Spinal cord (tissue), 10 donors: ENCODE data around the gene ZNF133. TPM values are rescaled to one million over a fixed set of nuclear protein-coding genes. Genes with fewer than 3 reads are reported as not detected.
"Not testable (repeated sequence)": the region's sequence is repeated elsewhere in the genome, so short reads cannot be mapped to it uniquely, and the experiment has no call there.

ENCODE experiments used
- DNase-seq, 6 donors: peaks; one replicate each; pipeline versions ENCODE4 v3.0.0 to v3.0.0-alpha.2; 2013 to 2015; ENCODE audit warnings: low spot score in 6 of 6, low read depth in 4 of 6
- H3K27ac ChIP-seq: one replicate; pipeline ENCODE4 v1.5.1; 2013; ENCODE audit warnings: low read depth, low read length, control low read depth
- H3K27me3 ChIP-seq: one replicate; pipeline ENCODE4 v1.6.1; 2013; ENCODE audit warnings: low read length; ENCODE audit not compliant: control insufficient read depth, insufficient read depth
- H3K36me3 ChIP-seq: one replicate; pipeline ENCODE4 v1.6.1; 2013; ENCODE audit warnings: low read length; ENCODE audit not compliant: control insufficient read depth, insufficient read depth
- H3K4me1 ChIP-seq: one replicate; pipeline ENCODE4 v1.6.1; 2013; ENCODE audit warnings: low read length; ENCODE audit not compliant: control insufficient read depth, insufficient read depth
- H3K4me3 ChIP-seq: one replicate; pipeline ENCODE4 v1.5.1; 2013; ENCODE audit warnings: low read depth, low read length, control low read depth
- H3K9me3 ChIP-seq: one replicate; pipeline ENCODE4 v1.6.1; 2013; ENCODE audit warnings: low read length; ENCODE audit not compliant: control insufficient read depth, insufficient read depth
- WGBS: methylation state at CpG from one replicate; pipeline ENCODE4 v1.1.5; 2013; ENCODE audit warnings: missing lambda C conversion rate; ENCODE audit not compliant: insufficient coverage; 5-methylcytosine and 5-hydroxymethylcytosine counted together
- polyA plus RNA-seq, 2 donors: library from polyadenylated mRNA; unstranded; fragments of 120-200 nt; gene quantifications; one replicate each; pipeline ENCODE4 v1.2.1, GENCODE V29; 2013; ENCODE audit not compliant: insufficient read length in 2 of 2
- total RNA-seq, 2 donors: library from RNA; depleted of rRNA in 1 of 2; stranded (reverse); fragments of 120-200 nt in 1 of 2; fragments of >200 nt in 1 of 2; gene quantifications; one replicate each; pipeline versions ENCODE4 v1.2.3 to v1.2.4, GENCODE V29; 2013 to 2014
- donor health status: healthy.

ZNF133 gene
- total and polyA plus RNA-seq, 4 donors, result 24.2 to 36.4 (median 28.6) TPM

DNA sequence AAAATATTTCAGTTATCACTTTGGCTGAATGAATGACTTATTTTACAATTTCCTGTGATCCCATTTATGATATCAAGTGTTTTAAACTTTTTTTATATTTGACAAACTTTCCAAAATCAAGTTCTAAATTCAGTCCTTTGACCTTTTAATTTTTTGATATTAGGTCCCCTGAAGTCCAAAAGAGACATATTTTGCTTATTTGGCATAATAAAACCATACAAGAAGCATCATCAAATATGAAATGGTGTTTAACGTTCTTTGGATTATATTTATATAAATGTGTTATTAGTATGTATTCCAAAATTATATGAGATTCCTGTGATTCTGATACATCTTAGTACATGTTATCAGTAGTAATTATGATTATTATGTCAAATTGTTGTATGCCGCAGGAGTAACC, 38.7 kb downstream of the ZNF133 start:
- Histone ChIP-seq H3K27ac (no peak overlapping the region), H3K27me3 (no peaks in the 10 kb centered on the region), H3K4me1 (no peaks in the 10 kb centered on the region), H3K4me3 (no peak overlapping the region), H3K9me3 (peaks cover 17% of the 10 kb centered on the region), H3K36me3 (no peaks in the 10 kb centered on the region)
- DNase-seq, result no peak
- no CpG with 5 or more reads among the region's 2 CpGs for WGBS

DNA sequence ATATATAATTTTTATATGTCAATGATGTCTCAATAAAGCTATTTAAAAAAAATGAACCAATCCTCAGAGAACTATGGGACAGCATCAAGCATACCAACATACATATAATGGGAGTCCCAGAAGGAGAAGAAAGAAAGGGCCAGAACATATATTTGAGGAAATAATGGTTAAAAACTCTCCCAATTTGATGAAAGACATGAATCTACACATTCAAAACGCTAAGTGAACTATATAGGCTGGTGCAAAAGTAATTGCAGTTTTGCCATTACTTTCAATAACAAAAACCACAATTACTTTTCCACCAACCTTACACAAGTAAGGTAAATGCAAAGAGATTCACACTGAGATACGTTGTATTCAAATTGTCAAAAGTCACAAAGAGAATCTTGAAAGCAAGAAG, 43.4 kb downstream of the ZNF133 start:
- DNase-seq, result no peak
- no peak overlapping the region for H3K4me3 ChIP-seq
- H3K9me3 ChIP-seq, result peaks cover 20% of the 10 kb centered on the region
- no peaks in the 10 kb centered on the region for H3K27me3 ChIP-seq
- no peaks in the 10 kb centered on the region for H3K4me1 ChIP-seq
- no peak overlapping the region for H3K27ac ChIP-seq
- no peaks in the 10 kb centered on the region for H3K36me3 ChIP-seq
- no CpG with 5 or more reads among the region's 2 CpGs for WGBS

DNA sequence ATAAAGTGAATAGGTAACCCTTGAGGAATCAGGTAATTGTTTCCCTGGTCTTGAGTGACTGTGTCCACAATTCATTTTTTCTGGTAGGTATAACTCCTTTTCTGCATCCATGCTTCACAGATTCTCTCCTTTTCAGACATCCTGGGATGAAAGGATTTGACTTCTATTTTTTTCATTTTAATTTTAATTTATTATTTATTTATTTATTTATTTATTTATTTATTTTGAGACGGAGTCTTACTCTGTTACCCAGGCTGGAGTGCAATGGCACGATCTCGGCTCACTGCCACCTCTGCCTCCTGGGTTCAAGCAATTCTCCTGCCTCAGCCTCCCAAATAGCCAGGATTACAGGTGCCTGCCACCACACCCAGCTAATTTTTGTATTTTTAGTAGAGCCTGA, 61.4 kb downstream of the ZNF133 start:
- DNase-seq, H3K27ac ChIP-seq, H3K4me1 ChIP-seq, H3K36me3 ChIP-seq, H3K4me3 ChIP-seq, H3K9me3 ChIP-seq, H3K27me3 ChIP-seq: not testable (repeated sequence)
- 50% methylated on average over 2 of the region's 3 CpGs for WGBS

DNA sequence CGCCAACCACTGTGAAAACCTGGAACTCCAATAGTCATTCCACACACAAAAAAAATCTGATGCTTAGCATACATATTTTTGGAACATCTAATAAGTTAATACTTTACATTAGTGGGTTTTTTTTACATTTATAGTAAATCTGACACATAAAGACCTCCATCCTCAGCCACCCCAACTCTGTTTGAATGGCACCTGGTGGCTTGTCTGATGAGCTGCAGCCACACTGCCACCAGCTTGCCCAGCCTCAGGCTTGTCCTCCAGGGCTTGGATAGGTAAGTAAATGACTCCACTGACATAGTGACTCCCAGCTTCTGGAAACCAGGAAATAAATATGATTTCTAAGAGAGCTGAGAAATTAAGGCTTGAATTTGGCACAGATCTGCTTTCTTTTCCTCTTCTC, 71.5 kb downstream of the ZNF133 start:
- H3K36me3 ChIP-seq, result no peaks in the 10 kb centered on the region
- WGBS, result no CpG with 5 or more reads among the region's 1 CpG
- DNase-seq, result no peak
- H3K27me3 ChIP-seq, result no peaks in the 10 kb centered on the region
- no peaks in the 10 kb centered on the region for H3K9me3 ChIP-seq
- no peak overlapping the region for H3K4me3 ChIP-seq
- no peaks in the 10 kb centered on the region for H3K4me1 ChIP-seq
- H3K27ac ChIP-seq, result no peak overlapping the region

- DNase-seq, result no peak
Measured at GRCh38 chr20:18360635-18361034, 72.3 kb downstream of the ZNF133 start.

GRCh38 chr20:18361678-18362077, 73.4 kb downstream of the ZNF133 start:
- no peaks in the 10 kb centered on the region for H3K36me3 ChIP-seq
- no peak overlapping the region for H3K4me3 ChIP-seq
- WGBS, result 100% methylated on average over 1 of the region's 1 CpG
- DNase-seq, result no peak
- no peaks in the 10 kb centered on the region for H3K4me1 ChIP-seq
- no peak overlapping the region for H3K27ac ChIP-seq
- no peaks in the 10 kb centered on the region for H3K9me3 ChIP-seq
- no peaks in the 10 kb centered on the region for H3K27me3 ChIP-seq

More at GRCh38 chr20:18360635-18361034, 72.3 kb downstream of the ZNF133 start:
- H3K4me3 ChIP-seq, result no peak overlapping the region
- 29% methylated on average over 1 of the region's 1 CpG for WGBS
- no peaks in the 10 kb centered on the region for H3K9me3 ChIP-seq
- H3K36me3 ChIP-seq, result no peaks in the 10 kb centered on the region
- H3K27me3 ChIP-seq, result no peaks in the 10 kb centered on the region
- H3K27ac ChIP-seq, result no peak overlapping the region
- no peaks in the 10 kb centered on the region for H3K4me1 ChIP-seq

DNA sequence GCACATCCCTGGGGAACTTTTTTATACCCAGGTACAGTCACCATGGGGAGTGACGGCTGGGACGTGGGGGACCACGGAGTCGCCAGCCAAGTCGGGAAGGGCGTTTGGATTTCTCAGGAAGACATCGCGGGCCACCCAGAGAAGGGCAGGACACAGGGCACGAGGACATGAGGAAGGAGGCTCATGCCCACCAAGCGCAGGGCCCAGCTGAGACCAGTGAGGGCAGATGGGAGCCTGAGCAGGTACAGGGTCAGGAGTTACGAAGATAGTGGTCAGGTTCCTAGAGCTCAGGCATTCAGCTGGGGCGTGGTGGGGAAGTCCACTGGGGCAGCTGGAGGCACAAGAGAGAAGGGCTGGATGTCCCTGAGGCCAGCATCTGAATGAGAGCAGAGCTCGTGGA, 74.6 kb downstream of the ZNF133 start:
- Histone ChIP-seq H3K9me3 (no peaks in the 10 kb centered on the region), H3K27ac (no peak overlapping the region), H3K27me3 (no peaks in the 10 kb centered on the region), H3K36me3 (no peaks in the 10 kb centered on the region), H3K4me1 (no peaks in the 10 kb centered on the region), H3K4me3 (no peak overlapping the region)
- DNase-seq, result no peak
- WGBS, result 92% methylated on average over 12 of the region's 13 CpGs

- H3K27ac ChIP-seq, result no peak overlapping the region
- H3K9me3 ChIP-seq, result no peaks in the 10 kb centered on the region
- H3K4me3 ChIP-seq, result no peak overlapping the region
- WGBS, result 100% methylated on average over 1 of the region's 2 CpGs
- no peak for DNase-seq
- no peaks in the 10 kb centered on the region for H3K4me1 ChIP-seq
- H3K36me3 ChIP-seq, result no peaks in the 10 kb centered on the region
- H3K27me3 ChIP-seq, result no peaks in the 10 kb centered on the region
Measured at GRCh38 chr20:18363708-18364107, 75.4 kb downstream of the ZNF133 start.

- H3K27ac ChIP-seq, result no peak overlapping the region
- H3K27me3 ChIP-seq, result no peaks in the 10 kb centered on the region
- H3K4me1 ChIP-seq, result no peaks in the 10 kb centered on the region
- no peaks in the 10 kb centered on the region for H3K9me3 ChIP-seq
- WGBS, result 67% methylated on average over 1 of the region's 2 CpGs
- H3K4me3 ChIP-seq, result no peak overlapping the region
- no peak for DNase-seq
- H3K36me3 ChIP-seq, result no peaks in the 10 kb centered on the region
Measured at GRCh38 chr20:18364768-18365167, 76.4 kb downstream of the ZNF133 start.
